RWPE2 (cell line): Measurements from ENCODE around the gene SLC35F2.

ENCODE experiments used
- ATAC-seq: fragments of 200-7000 bp; cut with Tn5 transposase; 3 replicates; pipeline ENCODE4 v1.9.1; 2021; ENCODE audit warnings: low read depth
- DNase-seq: peaks from one replicate; pipeline ENCODE4 v3.0.0-alpha.2; 2020; ENCODE audit warnings: low spot score
- H3K27ac ChIP-seq: fragments of 450-650 bp; 2 replicates; pipeline ENCODE4 v1.5.1; 2017; ENCODE audit warnings: mild to moderate bottlenecking; ENCODE audit not compliant: poor library complexity, severe bottlenecking
- H3K27me3 ChIP-seq: fragments of 250-450 bp; sonication (Bioruptor Pico); 2 replicates; pipeline ENCODE4 v1.5.1; 2021; ENCODE audit warnings: mild to moderate bottlenecking, moderate library complexity; ENCODE audit not compliant: insufficient read depth, poor library complexity, severe bottlenecking
- H3K36me3 ChIP-seq: fragments of 250-450 bp; sonication (Bioruptor Pico); 2 replicates; pipeline ENCODE4 v1.5.1; 2020; ENCODE audit warnings: low read depth, mild to moderate bottlenecking, moderate library complexity
- H3K4me1 ChIP-seq: fragments of 250-450 bp; sonication (Bioruptor Pico); 2 replicates; pipeline ENCODE4 v1.5.1; 2021; ENCODE audit warnings: mild to moderate bottlenecking, moderate library complexity; ENCODE audit not compliant: insufficient read depth, poor library complexity, severe bottlenecking
- H3K4me3 ChIP-seq: fragments of 250-450 bp; sonication (Bioruptor Pico); 2 replicates; pipeline ENCODE4 v1.5.1; 2021; ENCODE audit warnings: mild to moderate bottlenecking, moderate library complexity; ENCODE audit not compliant: severe bottlenecking
- H3K9me3 ChIP-seq: fragments of 250-450 bp; sonication (Bioruptor Pico); 2 replicates; pipeline ENCODE4 v1.5.1; 2021; ENCODE audit warnings: mild to moderate bottlenecking, moderate library complexity; ENCODE audit not compliant: severe bottlenecking
- TF ChIP-seq, protein P1 (sequence below): fragments of 450-650 bp; IDR thresholded peaks from one replicate; pipeline ENCODE4 v1.5.1; 2017; ENCODE audit warnings: mild to moderate bottlenecking, moderate library complexity; ENCODE audit not compliant: poor library complexity, severe bottlenecking

Gene SLC35F2

DNA sequence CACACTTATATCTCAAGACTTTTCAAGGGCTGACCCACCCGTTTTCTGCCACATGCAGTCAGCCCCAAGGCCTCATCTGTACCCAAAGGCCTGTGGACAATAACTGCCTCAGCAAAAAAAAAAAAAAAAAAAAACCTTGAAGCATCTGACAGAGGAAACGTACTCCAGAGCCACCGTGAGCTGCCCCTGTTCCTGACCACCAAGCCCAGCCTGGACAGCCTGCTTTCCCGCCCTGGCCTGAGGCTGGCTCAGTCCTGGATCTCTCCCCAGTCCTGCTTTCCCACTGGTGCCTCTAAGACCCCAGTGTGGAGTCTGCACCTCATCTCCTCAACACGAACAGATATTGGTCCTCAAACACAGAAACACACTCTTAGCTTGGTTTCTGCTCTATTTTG lies 66.5 kb downstream of the SLC35F2 start:
- TF ChIP-seq, protein P1, sequence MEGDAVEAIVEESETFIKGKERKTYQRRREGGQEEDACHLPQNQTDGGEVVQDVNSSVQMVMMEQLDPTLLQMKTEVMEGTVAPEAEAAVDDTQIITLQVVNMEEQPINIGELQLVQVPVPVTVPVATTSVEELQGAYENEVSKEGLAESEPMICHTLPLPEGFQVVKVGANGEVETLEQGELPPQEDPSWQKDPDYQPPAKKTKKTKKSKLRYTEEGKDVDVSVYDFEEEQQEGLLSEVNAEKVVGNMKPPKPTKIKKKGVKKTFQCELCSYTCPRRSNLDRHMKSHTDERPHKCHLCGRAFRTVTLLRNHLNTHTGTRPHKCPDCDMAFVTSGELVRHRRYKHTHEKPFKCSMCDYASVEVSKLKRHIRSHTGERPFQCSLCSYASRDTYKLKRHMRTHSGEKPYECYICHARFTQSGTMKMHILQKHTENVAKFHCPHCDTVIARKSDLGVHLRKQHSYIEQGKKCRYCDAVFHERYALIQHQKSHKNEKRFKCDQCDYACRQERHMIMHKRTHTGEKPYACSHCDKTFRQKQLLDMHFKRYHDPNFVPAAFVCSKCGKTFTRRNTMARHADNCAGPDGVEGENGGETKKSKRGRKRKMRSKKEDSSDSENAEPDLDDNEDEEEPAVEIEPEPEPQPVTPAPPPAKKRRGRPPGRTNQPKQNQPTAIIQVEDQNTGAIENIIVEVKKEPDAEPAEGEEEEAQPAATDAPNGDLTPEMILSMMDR: no peak
- Histone ChIP-seq H3K9me3 (no peaks in the 10 kb centered on the region), H3K4me3 (no peak overlapping the region), H3K36me3 (peaks cover 44% of the 10 kb centered on the region), H3K4me1 (no peaks in the 10 kb centered on the region), H3K27ac (no peak overlapping the region), H3K27me3 (no peaks in the 10 kb centered on the region)
- ATAC-seq: no peak
- no peak for DNase-seq

DNA sequence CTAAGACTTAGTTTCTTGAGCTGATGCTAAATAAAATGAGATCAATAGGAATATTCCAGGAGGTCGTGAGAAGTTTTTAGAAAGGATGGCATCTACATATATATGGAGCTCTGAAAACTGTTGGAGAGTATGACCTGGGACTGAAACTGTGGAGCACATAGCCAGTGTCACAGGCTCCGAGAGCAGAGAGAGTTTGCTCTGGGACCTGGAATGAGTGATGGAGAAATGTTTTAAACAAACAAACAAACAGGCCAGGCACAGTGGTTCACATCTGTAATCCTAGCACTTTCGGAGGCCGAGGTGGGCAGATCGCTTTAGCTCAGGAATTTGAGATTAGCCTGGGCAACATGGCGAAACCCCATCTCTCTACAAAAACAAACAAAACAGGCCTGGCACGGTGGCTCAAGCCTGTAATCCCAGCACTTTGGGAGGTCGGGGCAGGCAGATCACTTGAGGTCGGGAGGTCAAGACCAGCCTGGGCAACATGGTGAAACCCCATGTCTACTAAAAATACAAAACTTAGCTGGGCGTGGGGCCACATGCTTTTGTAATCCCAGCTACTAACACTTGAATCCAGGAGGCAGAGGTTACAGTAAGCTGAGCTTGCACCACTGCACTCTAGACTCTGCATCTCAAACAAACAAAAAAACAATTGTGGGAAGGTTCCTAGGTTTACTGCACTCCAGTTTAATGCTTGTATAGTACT lies 67.1 kb downstream of the SLC35F2 start:
- Histone ChIP-seq H3K36me3 (peaks cover 40% of the 10 kb centered on the region), H3K4me3 (no peak overlapping the region), H3K4me1 (no peaks in the 10 kb centered on the region), H3K27me3 (no peaks in the 10 kb centered on the region), H3K9me3 (no peaks in the 10 kb centered on the region), H3K27ac (no peak overlapping the region)
- DNase-seq (no peak), ATAC-seq (no peak)
- TF ChIP-seq, protein P1: no peak

DNA sequence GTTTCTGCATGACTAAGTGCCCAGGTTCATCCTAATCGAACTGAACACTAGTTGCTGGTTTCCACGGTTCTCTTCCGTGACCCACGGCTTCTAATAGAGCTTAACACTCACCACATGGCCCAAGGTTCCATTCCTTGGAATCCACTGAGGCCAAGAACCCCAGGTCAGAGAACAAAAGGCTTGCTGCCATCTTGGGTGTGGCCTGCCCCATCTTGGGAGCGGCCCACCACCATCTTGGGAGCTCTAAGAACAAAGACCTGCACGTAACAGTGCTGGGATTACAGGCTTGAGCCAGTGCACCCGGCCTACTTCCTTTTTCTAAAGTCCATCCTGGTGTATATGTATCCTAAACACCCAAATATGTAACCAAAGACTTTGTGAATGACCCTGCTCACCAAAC lies 68.8 kb downstream of the SLC35F2 start:
- TF ChIP-seq, protein P1: no peak
- no peak for ATAC-seq
- H3K36me3 ChIP-seq: peaks cover 24% of the 10 kb centered on the region
- no peak for DNase-seq
- no peaks in the 10 kb centered on the region for H3K9me3 ChIP-seq
- no peaks in the 10 kb centered on the region for H3K27me3 ChIP-seq
- H3K4me1 ChIP-seq: no peaks in the 10 kb centered on the region
- H3K27ac ChIP-seq: no peak overlapping the region
- H3K4me3 ChIP-seq: no peak overlapping the region

DNA sequence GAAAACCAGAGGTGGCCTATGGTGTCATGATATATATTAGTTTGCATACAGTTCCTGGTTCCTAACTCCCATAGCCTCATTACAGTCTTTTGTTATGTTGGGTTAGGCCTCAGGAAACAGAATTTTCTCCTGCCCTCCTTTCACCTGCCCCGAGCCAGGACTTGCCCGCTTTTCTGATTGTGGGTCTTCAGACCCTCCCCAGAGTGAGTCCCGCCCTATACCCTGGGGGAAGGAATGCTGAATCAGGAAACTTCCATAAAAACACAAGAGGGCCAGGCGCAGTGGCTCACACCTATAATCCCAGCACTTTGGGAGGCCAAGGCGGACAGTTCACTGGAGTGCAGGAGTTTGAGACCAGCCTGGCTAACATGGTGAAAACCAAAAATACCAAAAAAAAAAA lies 70.9 kb downstream of the SLC35F2 start:
- no peak overlapping the region for H3K4me3 ChIP-seq
- H3K9me3 ChIP-seq: no peaks in the 10 kb centered on the region
- H3K36me3 ChIP-seq: peaks cover 6% of the 10 kb centered on the region
- no peaks in the 10 kb centered on the region for H3K4me1 ChIP-seq
- ATAC-seq: peak; percentile 33; the same call in 2 of the 3 replicates
- no peak for DNase-seq
- TF ChIP-seq, protein P1: no peak
- no peak overlapping the region for H3K27ac ChIP-seq
- no peaks in the 10 kb centered on the region for H3K27me3 ChIP-seq

DNA sequence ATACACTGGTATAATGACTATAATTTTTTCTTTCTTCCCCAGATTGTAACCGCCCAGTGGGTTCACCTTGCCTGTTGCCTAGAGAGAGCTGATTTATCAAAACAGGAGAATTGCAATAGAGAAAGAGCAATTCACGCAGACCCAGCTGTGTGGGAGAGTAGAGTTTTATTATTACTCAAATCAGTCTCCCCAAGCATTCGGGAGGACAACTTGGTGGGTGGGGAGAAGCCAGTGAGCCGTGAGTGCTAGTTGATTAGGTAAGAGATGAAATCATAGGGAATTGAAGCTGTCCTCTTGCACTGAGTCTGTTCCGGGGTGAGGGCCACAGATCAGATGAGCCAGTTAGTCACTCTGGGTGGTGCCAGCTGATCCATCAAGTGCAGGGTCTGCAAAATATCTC lies 73.2 kb downstream of the SLC35F2 start:
- no peaks in the 10 kb centered on the region for H3K27me3 ChIP-seq
- no peaks in the 10 kb centered on the region for H3K36me3 ChIP-seq
- H3K9me3 ChIP-seq: no peaks in the 10 kb centered on the region
- TF ChIP-seq, protein P1: no peak
- no peak overlapping the region for H3K4me3 ChIP-seq
- no peaks in the 10 kb centered on the region for H3K4me1 ChIP-seq
- DNase-seq (no peak), ATAC-seq (peak; percentile 33; the same call in 1 of the 3 replicates)
- H3K27ac ChIP-seq: no peak overlapping the region
